ENCODE data around the gene KRT2. TPM values are rescaled to one million over a fixed set of nuclear protein-coding genes. Genes with fewer than 3 reads are reported as not detected.

KRT2 gene
- total and polyA plus RNA-seq, 2 of the 8 experiments (the other 6 are each of a cell fraction or from before 2014, with no cell fraction given), result not detected

DNA sequence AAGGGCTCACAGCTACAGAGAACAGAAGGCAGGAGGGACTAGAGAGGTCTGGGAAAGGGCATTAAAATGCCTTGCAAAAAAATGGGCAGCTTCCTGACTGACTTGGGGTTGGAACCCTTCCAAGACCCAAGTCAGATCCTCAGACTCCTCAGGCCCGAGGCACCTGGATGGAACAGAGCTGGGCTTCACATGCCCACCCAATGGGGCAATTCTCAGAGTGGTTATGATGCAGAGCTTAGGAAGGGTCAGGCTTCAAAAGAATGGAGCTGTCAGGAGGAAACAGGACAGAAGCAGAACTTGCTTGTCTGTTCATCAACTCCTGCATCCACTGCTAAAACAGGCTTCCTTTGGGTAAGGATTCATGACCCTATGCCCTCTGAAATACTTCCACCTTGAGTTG is 37.9 kb upstream of the KRT2 start (continued):
- TF ChIP-seq BRCA1 (IDR thresholded peaks at IDR 0.05; ENCODE audit: low read depth, low read length), result no peak
- TF ChIP-seq, protein P1, sequence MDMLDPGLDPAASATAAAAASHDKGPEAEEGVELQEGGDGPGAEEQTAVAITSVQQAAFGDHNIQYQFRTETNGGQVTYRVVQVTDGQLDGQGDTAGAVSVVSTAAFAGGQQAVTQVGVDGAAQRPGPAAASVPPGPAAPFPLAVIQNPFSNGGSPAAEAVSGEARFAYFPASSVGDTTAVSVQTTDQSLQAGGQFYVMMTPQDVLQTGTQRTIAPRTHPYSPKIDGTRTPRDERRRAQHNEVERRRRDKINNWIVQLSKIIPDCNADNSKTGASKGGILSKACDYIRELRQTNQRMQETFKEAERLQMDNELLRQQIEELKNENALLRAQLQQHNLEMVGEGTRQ (IDR thresholded peaks at IDR 0.05; ENCODE audit: low read length), result no peak
- no peak for TF ChIP-seq JUN (IDR thresholded peaks at IDR 0.05; ENCODE audit: low read depth, low read length)
- no peak for TF ChIP-seq SIN3A (conservative IDR thresholded peaks at IDR 0.05 in 1 of 2, IDR thresholded peaks at IDR 0.05 in 1 of 2; ENCODE audit: low read depth in 1 of 2, low read length in 2 of 2)
